HG03066 (cell line): ENCODE results near the gene ARRDC2.

Experiments
- ATAC-seq: cut with Tn5 transposase; IDR thresholded peaks from one replicate; pipeline ENCODE4 v1.9.1; 2021; ENCODE audit warnings: low read depth; ENCODE audit not compliant: unreplicated experiment

ARRDC2 gene

GRCh38 chr19:18057557-18057956 lies 49.6 kb downstream of the ARRDC2 start:
- ATAC-seq, result no peak

DNA sequence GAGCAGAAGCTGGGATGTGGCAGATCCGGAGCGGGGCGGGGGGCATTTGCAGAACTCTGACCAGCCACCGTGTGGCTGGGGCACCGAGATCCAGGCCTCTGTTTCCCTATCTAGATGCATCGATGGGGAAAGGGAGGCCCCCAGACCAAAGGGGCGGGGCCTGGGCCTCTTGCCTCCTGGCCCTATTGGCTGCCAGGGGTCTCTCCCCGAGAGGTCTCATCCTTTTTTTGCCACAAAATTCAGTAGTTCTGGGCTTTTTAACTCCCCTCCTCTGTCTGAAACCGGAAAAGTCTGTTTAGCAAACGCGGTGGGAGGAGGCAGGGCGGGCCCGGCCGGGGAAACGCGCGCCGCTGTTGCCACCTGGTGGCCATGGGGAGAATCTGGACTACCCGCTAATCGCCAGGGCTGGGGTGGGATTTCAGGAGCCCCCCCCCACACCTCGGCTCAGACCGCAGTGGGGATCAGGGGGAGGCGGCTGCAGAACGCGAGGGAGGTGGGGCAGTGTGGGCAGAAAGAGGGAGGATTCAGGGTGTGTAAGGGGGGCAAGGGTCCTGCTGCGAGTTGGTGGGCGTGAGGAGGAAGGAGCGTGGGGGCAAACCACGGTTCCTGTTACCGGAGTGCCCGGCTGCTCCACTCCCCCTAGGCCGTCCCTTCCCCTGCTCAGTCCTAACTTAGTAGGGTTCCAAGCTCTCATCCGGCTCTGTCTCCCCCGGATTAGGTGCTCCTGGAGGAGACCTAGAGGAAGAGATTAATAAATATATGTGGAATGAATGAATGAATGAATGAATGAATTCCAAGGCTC lies 50.4 kb downstream of the ARRDC2 start:
- ATAC-seq, result no peak

DNA sequence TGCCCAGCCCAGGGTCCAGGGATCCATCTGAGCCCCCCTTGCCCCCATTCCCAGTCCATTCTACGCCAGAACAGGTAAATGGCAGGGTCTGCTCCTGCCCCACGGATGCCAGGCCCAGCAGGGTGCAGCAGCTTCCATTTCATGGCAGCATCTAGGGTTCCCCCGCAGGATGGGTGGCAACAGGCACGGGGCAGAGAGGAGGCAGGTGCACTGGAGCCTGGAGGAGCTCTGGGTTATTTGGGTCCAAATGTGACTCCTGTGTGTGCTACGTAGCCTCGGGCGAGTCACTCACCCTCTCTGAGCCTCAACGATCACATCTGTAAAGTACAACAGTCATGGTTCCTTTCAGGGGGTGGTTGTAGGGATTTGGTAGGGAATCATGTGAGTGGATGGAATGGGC lies 51.3 kb downstream of the ARRDC2 start:
- ATAC-seq, result no peak

DNA sequence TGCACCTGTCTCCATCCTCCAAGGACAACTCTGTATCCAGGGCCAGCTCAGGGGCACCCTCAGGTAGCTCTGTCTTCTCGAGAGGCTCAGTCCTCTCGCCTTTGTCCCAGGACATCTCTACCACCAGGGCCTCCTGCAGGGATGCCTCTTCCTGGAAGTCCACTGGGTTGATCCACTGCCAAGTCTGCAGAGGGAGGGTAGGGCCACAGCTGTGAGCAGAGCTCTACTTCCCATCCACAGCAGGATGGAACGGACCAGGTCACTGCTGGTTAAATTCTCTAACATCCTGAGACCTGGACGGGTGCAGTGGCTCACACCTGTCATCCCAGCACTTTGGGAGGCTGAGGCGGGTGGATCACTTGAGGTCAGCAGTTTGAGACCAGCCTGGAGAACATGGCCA lies 51.9 kb downstream of the ARRDC2 start:
- no peak for ATAC-seq

- no peak for ATAC-seq
Measured at GRCh38 chr19:18060472-18060871, 52.5 kb downstream of the ARRDC2 start.

- no peak for ATAC-seq
Measured at GRCh38 chr19:18062028-18062427, 54.1 kb downstream of the ARRDC2 start.

GRCh38 chr19:18063463-18063862 lies 55.5 kb downstream of the ARRDC2 start:
- ATAC-seq, result no peak
